ENCODE data around the gene TOP3B.

Gene TOP3B

GRCh38 chr22:21982338-21982965 is at the start of gene TOP3B:
TOP3B (minus strand) TSS chr22:21982787; CDS start chr22:21975709, 7,078 bp downstream.
- TF ChIP-seq CTCF (IDR thresholded peaks at IDR 0.05; ENCODE audit: insufficient read depth, low read length, missing control alignments): no peak
- POLR2A ChIA-PET: no interaction called here
- CTCF ChIA-PET: interaction anchor here (0.7 to 4.0 kb wide), 5 partner anchors 11 to 44 kb away, joined by 3 to 67 read pairs (median 5); partner anchors contain the start of gene PPM1F
- peak within 1 kb of the TSS; percentile 95 for H3K4me3 ChIP-seq (ENCODE audit: low read depth, low read length)
- no peak for DNase-seq (ENCODE audit: low read depth, low spot score)

DNA sequence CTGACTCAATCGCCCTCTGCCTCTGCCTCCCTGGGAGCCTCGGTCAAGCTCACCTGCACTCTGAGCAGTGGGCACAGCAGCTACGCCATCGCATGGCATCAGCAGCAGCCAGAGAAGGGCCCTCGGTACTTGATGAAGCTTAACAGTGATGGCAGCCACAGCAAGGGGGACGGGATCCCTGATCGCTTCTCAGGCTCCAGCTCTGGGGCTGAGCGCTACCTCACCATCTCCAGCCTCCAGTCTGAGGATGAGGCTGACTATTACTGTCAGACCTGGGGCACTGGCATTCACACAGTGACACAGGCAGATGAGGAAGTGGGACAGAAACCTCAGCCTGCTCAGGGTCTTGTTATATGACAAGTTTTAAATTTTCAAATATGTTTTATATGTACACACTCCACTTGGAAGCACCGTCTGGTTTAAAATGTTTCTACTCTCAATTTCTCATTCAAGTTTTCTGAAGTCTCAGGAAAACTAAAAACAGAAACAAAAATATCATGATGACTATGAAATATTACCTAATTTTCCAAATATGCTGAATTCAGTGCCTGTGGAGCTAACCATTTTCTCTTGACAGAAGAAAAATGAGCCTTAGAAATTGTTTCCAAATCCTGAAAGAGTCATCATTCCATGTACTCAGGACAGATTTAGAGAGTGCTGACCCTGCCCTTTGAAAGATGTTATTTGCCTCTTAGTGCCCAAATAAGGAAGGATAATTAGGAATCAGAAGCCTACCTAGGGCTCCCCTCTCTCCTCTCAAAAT is 48.8 kb upstream of the TOP3B start:
- no peak for DNase-seq (ENCODE audit: low read depth, low spot score)
- H3K4me3 ChIP-seq (ENCODE audit: low read depth, low read length): no peak overlapping the region
- TF ChIP-seq CTCF (IDR thresholded peaks at IDR 0.05; ENCODE audit: insufficient read depth, low read length, missing control alignments): no peak
- CTCF ChIA-PET: interaction anchor here (1.6 kb wide), 1 partner anchor 11 kb away, joined by 4 read pairs; no protein-coding TSS in a partner anchor
- POLR2A ChIA-PET: no interaction called here

- no peak for DNase-seq (ENCODE audit: low read depth, low spot score)
- peak; percentile 32 for TF ChIP-seq CTCF (IDR thresholded peaks at IDR 0.05; ENCODE audit: insufficient read depth, low read length, missing control alignments)
- POLR2A ChIA-PET: no interaction called here
- H3K4me3 ChIP-seq (ENCODE audit: low read depth, low read length): no peak overlapping the region
- CTCF ChIA-PET: interaction anchor here (1.6 kb wide), 1 partner anchor 12 kb away, joined by 4 read pairs; no protein-coding TSS in a partner anchor
Observed at GRCh38 chr22:22030493-22031182, 48.1 kb upstream of the TOP3B start.

DNA sequence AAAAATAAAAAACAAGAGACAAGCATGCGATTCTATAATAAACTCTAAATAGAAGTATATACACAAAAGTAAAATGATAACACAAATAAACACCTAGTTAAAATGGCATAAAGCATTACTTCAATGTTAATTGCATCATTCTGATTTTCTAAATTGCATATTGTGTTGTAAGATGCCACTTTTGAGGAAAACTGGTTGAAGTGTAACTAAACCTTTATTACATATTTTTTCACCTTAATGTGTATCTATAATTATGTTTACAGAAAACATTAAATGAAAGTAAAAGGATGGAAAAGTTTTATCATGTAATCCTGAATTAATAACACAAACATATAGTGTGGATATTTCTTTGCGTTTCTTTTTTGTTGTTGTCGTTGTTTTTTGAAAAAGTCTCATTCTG is 45.4 kb upstream of the TOP3B start:
- no peak overlapping the region for H3K4me3 ChIP-seq (ENCODE audit: low read depth, low read length)
- ChIA-PET CTCF (no interaction called here), POLR2A (no interaction called here)
- no peak for DNase-seq (ENCODE audit: low read depth, low spot score)
- no peak for TF ChIP-seq CTCF (IDR thresholded peaks at IDR 0.05; ENCODE audit: insufficient read depth, low read length, missing control alignments)

- no peak overlapping the region for H3K4me3 ChIP-seq (ENCODE audit: low read depth, low read length)
- ChIA-PET POLR2A (no interaction called here), CTCF (no interaction called here)
- no peak for DNase-seq (ENCODE audit: low read depth, low spot score)
- TF ChIP-seq CTCF (IDR thresholded peaks at IDR 0.05; ENCODE audit: insufficient read depth, low read length, missing control alignments): no peak
Observed at GRCh38 chr22:22026157-22026831, 43.7 kb upstream of the TOP3B start.

All from AG04449 (cell line).